Left forelimb (tissue), 1 donor: ENCODE results near the gene TSPAN32.

Experiments
- DNase-seq: peaks from one replicate; pipeline ENCODE4 v3.0.0-alpha.2; 2018; ENCODE audit warnings: low spot score

The TSPAN32 gene

GRCh38 chr11:2266586-2267305 lies 35.1 kb upstream of the TSPAN32 start:
- no peak for DNase-seq

- DNase-seq, result peak; percentile 60
These were observed 34.4 kb upstream of the TSPAN32 start for GRCh38 chr11:2267306-2267850.

- peak; percentile 50 for DNase-seq
These were observed 33.7 kb upstream of the TSPAN32 start for GRCh38 chr11:2267851-2268728.

- peak; percentile 67 for DNase-seq
These were observed 32.8 kb upstream of the TSPAN32 start for GRCh38 chr11:2268729-2269600.

GRCh38 chr11:2269601-2270321 lies 32.1 kb upstream of the TSPAN32 start:
- DNase-seq, result peak; percentile 75

- DNase-seq, result peak; percentile 66
These were observed 31.3 kb upstream of the TSPAN32 start, which contains the start of gene ASCL2 for GRCh38 chr11:2270322-2271076. TSS of gene ASCL2 (minus strand) at chr11:2270588. CDS start at chr11:2270332, 256 bp downstream.

GRCh38 chr11:2271077-2271326 lies 30.8 kb upstream of the TSPAN32 start:
- peak; percentile 66 for DNase-seq

- DNase-seq, result peak; percentile 45
These were observed 30.2 kb upstream of the TSPAN32 start for GRCh38 chr11:2271327-2272227.

- DNase-seq, result peak; percentile 57
These were observed 29.4 kb upstream of the TSPAN32 start for GRCh38 chr11:2272228-2272945.

GRCh38 chr11:2272946-2273280 lies 28.9 kb upstream of the TSPAN32 start:
- no peak for DNase-seq

GRCh38 chr11:2273311-2273710 lies 28.5 kb upstream of the TSPAN32 start:
- no peak for DNase-seq

GRCh38 chr11:2273771-2274170 lies 28.0 kb upstream of the TSPAN32 start:
- peak; percentile 51 for DNase-seq

- peak; percentile 59 for DNase-seq
These were observed 26.2 kb upstream of the TSPAN32 start for GRCh38 chr11:2275334-2276279.

- DNase-seq, result peak; percentile 47
These were observed 25.4 kb upstream of the TSPAN32 start for GRCh38 chr11:2276280-2277007.

- peak; percentile 50 for DNase-seq
These were observed 24.8 kb upstream of the TSPAN32 start for GRCh38 chr11:2277008-2277346.

- DNase-seq, result no peak
These were observed 23.8 kb upstream of the TSPAN32 start for GRCh38 chr11:2277933-2278523.

- no peak for DNase-seq
These were observed 21.6 kb upstream of the TSPAN32 start for GRCh38 chr11:2280208-2280607.
